COLO829 (cell line): Measurements from ENCODE around the gene APCDD1L.

Source experiments
- DNase-seq: peaks from one replicate; pipeline ENCODE4 v3.0.0; 2012; ENCODE audit warnings: low spot score

The APCDD1L gene

GRCh38 chr20:58492074-58492718, 23.0 kb downstream of the APCDD1L start:
- no peak for DNase-seq

- no peak for DNase-seq
Measured at GRCh38 chr20:58486207-58486606, 29.0 kb downstream of the APCDD1L start.

GRCh38 chr20:58485393-58485792, 29.8 kb downstream of the APCDD1L start:
- DNase-seq = no peak

- DNase-seq = no peak
Measured at GRCh38 chr20:58483470-58483869, 31.7 kb downstream of the APCDD1L start.

GRCh38 chr20:58483051-58483450, 32.1 kb downstream of the APCDD1L start:
- DNase-seq = no peak

GRCh38 chr20:58482416-58482815, 32.8 kb downstream of the APCDD1L start:
- DNase-seq = peak; percentile 38

GRCh38 chr20:58481481-58482021, 33.6 kb downstream of the APCDD1L start:
- DNase-seq = peak; percentile 50

- no peak for DNase-seq
Measured at GRCh38 chr20:58480551-58481336, 34.5 kb downstream of the APCDD1L start.

- DNase-seq = no peak
Measured at GRCh38 chr20:58479726-58480440, 35.3 kb downstream of the APCDD1L start.

- peak; percentile 52 for DNase-seq
Measured at GRCh38 chr20:58478141-58478805, 36.9 kb downstream of the APCDD1L start.

- DNase-seq = no peak
Measured at GRCh38 chr20:58475466-58475865, 39.7 kb downstream of the APCDD1L start.

- no peak for DNase-seq
Measured at GRCh38 chr20:58473453-58474425, 41.5 kb downstream of the APCDD1L start.

- no peak for DNase-seq
Measured at GRCh38 chr20:58472273-58473018, 42.8 kb downstream of the APCDD1L start.

GRCh38 chr20:58471193-58472164, 43.7 kb downstream of the APCDD1L start:
- no peak for DNase-seq

- DNase-seq = no peak
Measured at GRCh38 chr20:58470336-58471192, 44.6 kb downstream of the APCDD1L start.

- DNase-seq = no peak
Measured at GRCh38 chr20:58469616-58470015, 45.6 kb downstream of the APCDD1L start.

- no peak for DNase-seq
Measured at GRCh38 chr20:58467572-58468527, 47.3 kb downstream of the APCDD1L start.
